HepG2 (cell line): ENCODE measurements around the gene FAM240A. TPM values are rescaled to one million over a fixed set of nuclear protein-coding genes. Genes with fewer than 3 reads are reported as not detected.

ENCODE experiments used
- ARID2 ChIP-seq: sonication (generic); formaldehyde crosslinking; IDR thresholded peaks from 2 replicates; pipeline ENCODE4 v1.8.1; 2022; ENCODE audit warnings: mild to moderate bottlenecking, missing genetic modification reagents, borderline replicate concordance
- ATF7-NPFF ChIP-seq: sonication (generic); formaldehyde crosslinking; IDR thresholded peaks from 2 replicates; pipeline ENCODE4 v1.8.1; 2023; ENCODE audit warnings: mild to moderate bottlenecking, low read depth, missing genetic modification reagents, moderate library complexity
- CEBPB ChIP-seq: IDR thresholded peaks from 2 replicates; pipeline ENCODE4 v1.6.1; 2011; ENCODE audit warnings: low read depth, low read length, improper control_type of control experiment, borderline replicate concordance
- FOXP4 ChIP-seq: sonication (generic); formaldehyde crosslinking; IDR thresholded peaks from 2 replicates; pipeline ENCODE4 v1.4.0; 2020; ENCODE audit warnings: missing genetic modification reagents
- ISL2 ChIP-seq: sonication (generic); formaldehyde crosslinking; IDR thresholded peaks from 2 replicates; pipeline ENCODE4 v1.5.0; 2020; ENCODE audit warnings: missing genetic modification reagents
- KAT2B ChIP-seq: fragments of 150-350 bp; IDR thresholded peaks from 2 replicates; pipeline ENCODE4 v1.6.1; 2014; ENCODE audit warnings: low read depth, low read length, borderline replicate concordance
- KMT2B ChIP-seq: IDR thresholded peaks from 2 replicates; pipeline ENCODE4 v1.6.1; 2016; ENCODE audit warnings: missing genetic modification reagents, missing compliant biosample characterization
- NFE2L2 ChIP-seq: fragments of 150-350 bp; IDR thresholded peaks from 2 replicates; pipeline ENCODE4 v1.6.1; 2014; ENCODE audit warnings: low read length
- PAX8 ChIP-seq: sonication (generic); formaldehyde crosslinking; IDR thresholded peaks from 2 replicates; pipeline ENCODE4 v1.8.0; 2022; ENCODE audit warnings: mild to moderate bottlenecking, missing genetic modification reagents, borderline replicate concordance
- RXRA ChIP-seq: sonication (generic); formaldehyde crosslinking; IDR thresholded peaks from 2 replicates; pipeline ENCODE4 v1.5.1; 2020; ENCODE audit warnings: missing genetic modification reagents
- SRSF4 ChIP-seq: fragments of 200-400 bp; formaldehyde crosslinking; IDR thresholded peaks from one replicate; pipeline ENCODE4 v1.6.1; 2018; ENCODE audit warnings: mild to moderate bottlenecking, low read depth, low read length, moderate library complexity; ENCODE audit not compliant: poor library complexity, severe bottlenecking
- SUZ12 ChIP-seq: fragments of 150-350 bp; IDR thresholded peaks from 2 replicates; pipeline ENCODE4 v1.6.1; 2014; ENCODE audit warnings: low read depth, low read length
- TFDP2 ChIP-seq: sonication (generic); formaldehyde crosslinking; IDR thresholded peaks from 2 replicates; pipeline ENCODE4 v1.4.0; 2020; ENCODE audit warnings: missing genetic modification reagents
- TOE1 ChIP-seq: sonication (generic); formaldehyde crosslinking; IDR thresholded peaks from 2 replicates; pipeline ENCODE4 v1.4.0; 2020; ENCODE audit warnings: mild to moderate bottlenecking, missing genetic modification reagents
- ZBTB34 ChIP-seq: sonication (generic); formaldehyde crosslinking; IDR thresholded peaks from 2 replicates; pipeline ENCODE4 v1.8.0; 2022; ENCODE audit warnings: mild to moderate bottlenecking, missing genetic modification reagents
- ZBTB46 ChIP-seq: sonication (generic); formaldehyde crosslinking; IDR thresholded peaks from 2 replicates; pipeline ENCODE4 v1.4.0; 2020; ENCODE audit warnings: mild to moderate bottlenecking, missing genetic modification reagents, borderline replicate concordance
- ZFP36L2 ChIP-seq: sonication (generic); formaldehyde crosslinking; IDR thresholded peaks from 2 replicates; pipeline ENCODE4 v1.4.0; 2020; ENCODE audit warnings: missing genetic modification reagents
- ZFP37 ChIP-seq: sonication (generic); formaldehyde crosslinking; IDR thresholded peaks from 2 replicates; pipeline ENCODE4 v1.4.0; 2020; ENCODE audit warnings: missing genetic modification reagents, borderline replicate concordance
- ZMAT3 ChIP-seq: sonication (generic); formaldehyde crosslinking; conservative IDR thresholded peaks from 2 replicates; pipeline ENCODE4 v1.7.0; 2021; ENCODE audit warnings: missing genetic modification reagents
- ZNF331 ChIP-seq: sonication (generic); formaldehyde crosslinking; IDR thresholded peaks from 2 replicates; pipeline ENCODE4 v1.4.0; 2020; ENCODE audit warnings: missing genetic modification reagents
- ZNF337 ChIP-seq: sonication (generic); formaldehyde crosslinking; IDR thresholded peaks from 2 replicates; pipeline ENCODE4 v1.5.1; 2020; ENCODE audit warnings: missing genetic modification reagents, low read depth, mild to moderate bottlenecking, borderline replicate concordance
- ZNF605 ChIP-seq: sonication (generic); formaldehyde crosslinking; IDR thresholded peaks from 2 replicates; pipeline ENCODE4 v1.8.0; 2022; ENCODE audit warnings: mild to moderate bottlenecking, missing genetic modification reagents
- ZNF644 ChIP-seq: IDR thresholded peaks from 2 replicates; pipeline ENCODE4 v1.6.1; 2016; ENCODE audit warnings: low read depth
- ZNF777 ChIP-seq: sonication (generic); formaldehyde crosslinking; IDR thresholded peaks from 2 replicates; pipeline ENCODE4 v1.4.0; 2020; ENCODE audit warnings: missing genetic modification reagents
- polyA plus RNA-seq, 8 experiments: library from polyadenylated mRNA; depleted of rRNA in 3 of 8; stranded (reverse) in 7 of 8; unstranded in 1 of 8; fragments of >200 nt; fragmentation: Illumina TruSeq in 4 of 8; extraction: Trizol in 4 of 8; gene quantifications; 2 replicates each; pipeline versions ENCODE4 v1.2.1 to v1.2.3, GENCODE V29; 2011 to 2016; ENCODE audit warnings: low read depth in 4 of 8, missing spikeins in 1 of 8, mixed read lengths in 1 of 8; ENCODE audit not compliant: insufficient read depth in 1 of 8
- total RNA-seq, 5 experiments: library from RNA; depleted of rRNA; stranded (reverse); fragments of >200 nt; fragmentation: Illumina TruSeq; extraction: Trizol; gene quantifications; 2 replicates each; pipeline ENCODE4 v1.2.3, GENCODE V29; 2016; ENCODE audit warnings: low read depth in 1 of 5

Gene FAM240A
- total and polyA plus RNA-seq, 2 of the 13 experiments (the other 11 are each of a cell fraction or from before 2014, with no cell fraction given): not detected

GRCh38 chr3:46585799-46586693 lies 26.3 kb upstream of the FAM240A start (continued):
- no peak for TF ChIP-seq TFDP2 (CRISPR knock-in tag)
- TF ChIP-seq SUZ12: no peak
- TF ChIP-seq RXRA (CRISPR knock-in tag): peak; percentile 53; the same call in 1 of the 2 replicates
- TF ChIP-seq ATF7-NPFF: no peak
- no peak for TF ChIP-seq PAX8 (CRISPR knock-in tag)
- TF ChIP-seq SRSF4: no peak
- no peak for TF ChIP-seq ZFP36L2 (CRISPR knock-in tag)
- no peak for TF ChIP-seq TOE1 (CRISPR knock-in tag)
- TF ChIP-seq ISL2 (CRISPR knock-in tag): peak; percentile 58; the same call in 1 of the 2 replicates
- TF ChIP-seq ZBTB46 (CRISPR knock-in tag): no peak
- no peak for TF ChIP-seq ZNF605 (CRISPR knock-in tag)
- TF ChIP-seq NFE2L2: no peak
- no peak for TF ChIP-seq ZMAT3 (CRISPR knock-in tag)
- TF ChIP-seq ZNF644: peak; percentile 42; the same call in 1 of the 2 replicates
- no peak for TF ChIP-seq ZBTB34 (CRISPR knock-in tag)
- no peak for TF ChIP-seq KMT2B (CRISPR knock-in tag)
- no peak for TF ChIP-seq ZFP37 (CRISPR knock-in tag)
- no peak for TF ChIP-seq KAT2B
- peak; percentile 66 for TF ChIP-seq FOXP4 (CRISPR knock-in tag)
- TF ChIP-seq ZNF337 (CRISPR knock-in tag): no peak
- peak; percentile 97 for TF ChIP-seq CEBPB
- TF ChIP-seq ZNF777 (CRISPR knock-in tag): no peak
- no peak for TF ChIP-seq ARID2 (CRISPR knock-in tag)
- TF ChIP-seq ZNF331 (CRISPR knock-in tag): peak; percentile 61; the same call in 1 of the 2 replicates
